ENCODE data around the gene THRAP3.

DNA sequence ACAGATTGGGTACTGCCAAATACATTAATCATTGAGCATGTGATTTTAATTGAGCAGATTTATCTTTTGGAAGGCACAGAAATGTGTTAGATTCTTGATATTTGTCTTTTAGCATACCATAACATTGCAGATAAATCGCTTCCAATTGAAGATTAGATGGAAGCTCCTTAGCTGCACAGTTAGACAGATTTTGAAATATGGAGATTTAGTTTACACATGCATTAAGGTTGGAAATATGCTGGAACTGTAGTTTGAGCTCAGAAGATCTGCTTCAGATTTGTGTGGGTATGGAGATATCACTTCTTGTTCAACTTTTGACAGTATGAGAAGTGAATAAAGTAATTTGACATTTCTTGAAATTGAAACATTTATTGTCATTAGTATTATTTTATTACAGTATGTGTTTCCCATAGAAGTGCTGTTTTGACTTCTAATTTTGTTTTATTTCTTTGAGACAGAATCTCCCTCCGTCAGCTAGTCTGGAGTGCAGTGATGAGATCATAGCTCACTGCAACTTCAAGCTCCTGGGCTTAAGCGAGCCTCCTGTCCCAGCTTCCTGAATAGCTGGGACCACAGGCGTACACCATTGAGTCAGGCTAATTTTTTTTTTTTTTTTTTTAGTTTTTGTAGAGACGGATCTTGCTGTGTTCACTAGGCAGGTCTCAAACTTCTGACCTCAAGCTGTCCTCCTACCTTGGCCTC is 29.1 kb downstream of the THRAP3 start:
- TF ChIP-seq, protein P1, sequence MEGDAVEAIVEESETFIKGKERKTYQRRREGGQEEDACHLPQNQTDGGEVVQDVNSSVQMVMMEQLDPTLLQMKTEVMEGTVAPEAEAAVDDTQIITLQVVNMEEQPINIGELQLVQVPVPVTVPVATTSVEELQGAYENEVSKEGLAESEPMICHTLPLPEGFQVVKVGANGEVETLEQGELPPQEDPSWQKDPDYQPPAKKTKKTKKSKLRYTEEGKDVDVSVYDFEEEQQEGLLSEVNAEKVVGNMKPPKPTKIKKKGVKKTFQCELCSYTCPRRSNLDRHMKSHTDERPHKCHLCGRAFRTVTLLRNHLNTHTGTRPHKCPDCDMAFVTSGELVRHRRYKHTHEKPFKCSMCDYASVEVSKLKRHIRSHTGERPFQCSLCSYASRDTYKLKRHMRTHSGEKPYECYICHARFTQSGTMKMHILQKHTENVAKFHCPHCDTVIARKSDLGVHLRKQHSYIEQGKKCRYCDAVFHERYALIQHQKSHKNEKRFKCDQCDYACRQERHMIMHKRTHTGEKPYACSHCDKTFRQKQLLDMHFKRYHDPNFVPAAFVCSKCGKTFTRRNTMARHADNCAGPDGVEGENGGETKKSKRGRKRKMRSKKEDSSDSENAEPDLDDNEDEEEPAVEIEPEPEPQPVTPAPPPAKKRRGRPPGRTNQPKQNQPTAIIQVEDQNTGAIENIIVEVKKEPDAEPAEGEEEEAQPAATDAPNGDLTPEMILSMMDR (IDR thresholded peaks at IDR 0.05; ENCODE audit: control extremely low read depth in 1 of 3, insufficient read depth in 1 of 3, low read depth in 1 of 3, low read length in 3 of 3), result no peak
- TF ChIP-seq, protein P2, sequence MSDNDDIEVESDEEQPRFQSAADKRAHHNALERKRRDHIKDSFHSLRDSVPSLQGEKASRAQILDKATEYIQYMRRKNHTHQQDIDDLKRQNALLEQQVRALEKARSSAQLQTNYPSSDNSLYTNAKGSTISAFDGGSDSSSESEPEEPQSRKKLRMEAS (IDR thresholded peaks at IDR 0.05), result no peak
- TF ChIP-seq POLR2AphosphoS5 (IDR thresholded peaks at IDR 0.05; ENCODE audit: low read depth, low read length) (no peak), EZH2 (IDR thresholded peaks at IDR 0.05; ENCODE audit: low read depth, low read length, severe bottlenecking) (no peak), MAFK (IDR thresholded peaks at IDR 0.05; ENCODE audit: low read depth, low read length) (no peak), RNF2 (IDR thresholded peaks at IDR 0.05; ENCODE audit: borderline replicate concordance, low read depth, low read length, missing control alignments, poor library complexity, severe bottlenecking) (no peak), KDM1A (IDR thresholded peaks at IDR 0.05; ENCODE audit: borderline replicate concordance, low read length) (no peak), POLR2A (IDR thresholded peaks at IDR 0.05; ENCODE audit: control extremely low read depth in 1 of 2, low read depth in 2 of 2, low read length in 2 of 2) (no peak)

All from H1 (cell line).